H1 (cell line): ENCODE results near the gene ODAPH. TPM values are rescaled to one million over a fixed set of nuclear protein-coding genes. Genes with fewer than 3 reads are reported as not detected.

Experiments
- CTCF ChIA-PET: fragments of 300-600 bp; sonication (Branson Sonifier 250); formaldehyde crosslinking; loops from one replicate; lab custom pipeline; 2021; ENCODE audit not compliant: partially characterized antibody; lab: Charles Lee
- POLR2A ChIA-PET: fragments of 300-600 bp; sonication (Branson Sonifier 250); formaldehyde crosslinking; loops from one replicate; lab custom pipeline; 2021; ENCODE audit warnings: inconsistent platforms; ENCODE audit not compliant: partially characterized antibody; lab: Charles Lee
- DNase-seq, 2 experiments: peaks; one replicate each; pipeline versions ENCODE4 v3.0.0 to v3.0.0-alpha.2; 2010 to 2022; ENCODE audit warnings: low spot score in 2 of 2, low read depth in 1 of 2, mixed read lengths in 1 of 2
- FAIRE-seq: peaks from 2 replicates; lab custom pipeline; 2011; peaks lifted over from hg19 to GRCh38; lab: Jason Lieb, UNC
- H2AFZ ChIP-seq: 2 replicates; pipeline ENCODE4 v1.8.1; 2012; ENCODE audit warnings: low read length, inconsistent platforms
- H2AK5ac ChIP-seq: 2 replicates; pipeline ENCODE4 v1.6.1; 2013; ENCODE audit warnings: low read depth, low read length
- H2BK120ac ChIP-seq: replicated peaks from 2 replicates; pipeline ENCODE3; 2013; ENCODE audit warnings: low read depth, low read length, inconsistent platforms
- H2BK12ac ChIP-seq: 2 replicates; pipeline ENCODE4 v1.6.1; 2013; ENCODE audit warnings: low read depth, low read length
- H2BK15ac ChIP-seq: 2 replicates; pipeline ENCODE4 v1.6.1; 2013; ENCODE audit warnings: low read length
- H2BK20ac ChIP-seq: 2 replicates; pipeline ENCODE4 v1.6.1; 2013; ENCODE audit warnings: low read length
- H2BK5ac ChIP-seq: 2 replicates; pipeline ENCODE4 v1.6.1; 2013; ENCODE audit warnings: low read depth, low read length
- H3K14ac ChIP-seq: 2 replicates; pipeline ENCODE4 v1.6.1; 2013; ENCODE audit warnings: inconsistent platforms; ENCODE audit not compliant: insufficient read length
- H3K18ac ChIP-seq: 2 replicates; pipeline ENCODE4 v1.6.1; 2013; ENCODE audit warnings: low read length; ENCODE audit errors: extremely low read depth
- H3K23ac ChIP-seq: 2 replicates; pipeline ENCODE4 v1.6.1; 2013; ENCODE audit warnings: inconsistent platforms; ENCODE audit not compliant: insufficient read length
- H3K23me2 ChIP-seq: 2 replicates; pipeline ENCODE4 v1.6.1; 2013; ENCODE audit warnings: low read depth, low read length
- H3K27ac ChIP-seq: 2 replicates; pipeline ENCODE4 v1.6.1; 2011; ENCODE audit warnings: low read depth, low read length, inconsistent platforms
- H3K27me3 ChIP-seq, 4 experiments: replicated peaks in 1 of 4; 1 replicate in 1 of 4; 2 replicates in 3 of 4; pipeline versions ENCODE4 v1.6.1 to v1.8.1; 2011 to 2013; ENCODE audit warnings: low read length in 3 of 4, mild to moderate bottlenecking in 3 of 4, inconsistent platforms in 2 of 4, mixed read lengths in 2 of 4, moderate library complexity in 1 of 4; ENCODE audit not compliant: control insufficient read depth in 3 of 4, insufficient read depth in 3 of 4; ENCODE audit errors: extremely low read depth in 1 of 4
- H3K36me3 ChIP-seq, 4 experiments: 2 replicates each; pipeline versions ENCODE4 v1.6.1 to v1.8.1; 2011 to 2013; ENCODE audit warnings: mild to moderate bottlenecking in 4 of 4, low read length in 3 of 4, moderate library complexity in 2 of 4, control low read depth in 1 of 4, inconsistent platforms in 1 of 4; ENCODE audit not compliant: insufficient read depth in 4 of 4, control insufficient read depth in 2 of 4
- H3K4ac ChIP-seq: replicated peaks from 2 replicates; pipeline ENCODE3; 2013; ENCODE audit warnings: low read length, low read depth, mixed read lengths, inconsistent platforms; ENCODE audit not compliant: insufficient read length
- H3K4me1 ChIP-seq, 4 experiments: replicated peaks in 1 of 4; 1 replicate in 1 of 4; 2 replicates in 3 of 4; pipeline versions ENCODE4 v1.6.1 to v1.8.1; 2011 to 2013; ENCODE audit warnings: low read length in 3 of 4, inconsistent platforms in 2 of 4, mixed read lengths in 1 of 4; ENCODE audit not compliant: insufficient read depth in 4 of 4, control insufficient read depth in 3 of 4
- H3K4me2 ChIP-seq, 2 experiments: 2 replicates each; pipeline versions ENCODE4 v1.6.1 to v1.8.1; 2011 to 2013; ENCODE audit warnings: low read depth in 2 of 2, low read length in 2 of 2, control low read depth in 1 of 2, inconsistent platforms in 1 of 2, mild to moderate bottlenecking in 1 of 2; ENCODE audit not compliant: insufficient read depth in 1 of 2
- H3K4me3 ChIP-seq, 4 experiments: fragments of 200-600, 300-600 bp in 1 of 4; sonication (generic), shearing (Covaris generic), sonication (Bioruptor Twin) in 1 of 4; 2 replicates each; pipeline versions ENCODE4 v1.5.1 to v1.8.1; 2011 to 2016; ENCODE audit warnings: low read length in 4 of 4, low read depth in 3 of 4, control low read depth in 2 of 4, inconsistent platforms in 2 of 4, mild to moderate bottlenecking in 2 of 4, mixed read lengths in 1 of 4, moderate library complexity in 1 of 4; ENCODE audit not compliant: insufficient read depth in 2 of 4; ENCODE audit errors: extremely low read depth in 1 of 4
- H3K56ac ChIP-seq: replicated peaks from 2 replicates; pipeline ENCODE3; 2013; ENCODE audit warnings: low read depth, mild to moderate bottlenecking, mixed read lengths, low read length, inconsistent platforms; ENCODE audit not compliant: insufficient read length
- H3K79me1 ChIP-seq: 2 replicates; pipeline ENCODE4 v1.6.1; 2013; ENCODE audit warnings: low read depth, low read length, control low read depth
- H3K79me2 ChIP-seq, 2 experiments: 2 replicates each; pipeline versions ENCODE4 v1.6.1 to v1.8.1; 2012 to 2013; ENCODE audit warnings: low read length in 2 of 2, mild to moderate bottlenecking in 2 of 2, inconsistent platforms in 1 of 2; ENCODE audit not compliant: insufficient read depth in 2 of 2, control insufficient read depth in 1 of 2
- H3K9ac ChIP-seq, 4 experiments: replicated peaks in 1 of 4; 1 replicate in 1 of 4; 2 replicates in 3 of 4; pipeline versions ENCODE4 v1.6.1 to v1.8.1; 2011 to 2013; ENCODE audit warnings: low read depth in 3 of 4, low read length in 3 of 4, control low read depth in 2 of 4, mild to moderate bottlenecking in 2 of 4, moderate library complexity in 2 of 4, inconsistent platforms in 1 of 4; ENCODE audit errors: extremely low read depth in 1 of 4
- H3K9me3 ChIP-seq, 2 experiments: 2 replicates each; pipeline versions ENCODE4 v1.6.1 to v1.8.1; 2012 to 2013; ENCODE audit warnings: mild to moderate bottlenecking in 2 of 2, moderate library complexity in 2 of 2, control low read depth in 1 of 2, inconsistent platforms in 1 of 2, low read depth in 1 of 2, low read length in 1 of 2, mixed read lengths in 1 of 2; ENCODE audit not compliant: insufficient read depth in 2 of 2
- H4K20me1 ChIP-seq, 2 experiments: replicated peaks in 1 of 2; 2 replicates each; pipeline versions ENCODE3 to v1.8.1; 2011 to 2013; ENCODE audit warnings: inconsistent platforms in 2 of 2, low read length in 2 of 2, mild to moderate bottlenecking in 1 of 2; ENCODE audit not compliant: insufficient read depth in 2 of 2, control insufficient read depth in 1 of 2
- H4K5ac ChIP-seq: 2 replicates; pipeline ENCODE4 v1.6.1; 2013; ENCODE audit warnings: low read length, low read depth, mixed read lengths, inconsistent platforms; ENCODE audit not compliant: insufficient read length
- H4K8ac ChIP-seq: 2 replicates; pipeline ENCODE4 v1.8.0; 2013; ENCODE audit warnings: mild to moderate bottlenecking, moderate library complexity, low read length, inconsistent platforms; ENCODE audit not compliant: insufficient read depth; ENCODE audit errors: extremely low read depth
- H4K91ac ChIP-seq: replicated peaks from 2 replicates; pipeline ENCODE3; 2013; ENCODE audit warnings: low read length, mixed read lengths, inconsistent platforms; ENCODE audit not compliant: insufficient read length
- ATF3 ChIP-seq: IDR thresholded peaks from 2 replicates; pipeline ENCODE4 v1.6.1; 2011; ENCODE audit warnings: low read depth, mild to moderate bottlenecking, low read length; ENCODE audit not compliant: insufficient read depth
- BACH1 ChIP-seq: IDR thresholded peaks from 2 replicates; pipeline ENCODE4 v1.6.1; 2012; ENCODE audit warnings: low read length, improper control_type of control experiment
- CBX8 ChIP-seq: fragments of 300-800, 300-1000 bp; sonication (generic); IDR thresholded peaks from 2 replicates; pipeline ENCODE4 v1.7.1; 2016; ENCODE audit warnings: low read depth, low read length, borderline replicate concordance
- CEBPB ChIP-seq: IDR thresholded peaks from 2 replicates; pipeline ENCODE4 v1.6.1; 2012; ENCODE audit warnings: low read depth, low read length
- EGR1 ChIP-seq: IDR thresholded peaks from 2 replicates; pipeline ENCODE4 v1.6.1; 2011; ENCODE audit warnings: low read depth, low read length, borderline replicate concordance
- FOSL1 ChIP-seq: IDR thresholded peaks from 2 replicates; pipeline ENCODE4 v1.6.1; 2011; ENCODE audit warnings: mild to moderate bottlenecking, low read depth, low read length, moderate library complexity; ENCODE audit not compliant: insufficient read depth
- HDAC2 ChIP-seq, 2 experiments: fragments of 300-600 bp in 1 of 2; sonication (generic) in 1 of 2; IDR thresholded peaks; 2 replicates each; pipeline ENCODE4 v1.6.1; 2011 to 2012; ENCODE audit warnings: low read depth in 2 of 2, low read length in 2 of 2, mild to moderate bottlenecking in 2 of 2, moderate library complexity in 2 of 2, borderline replicate concordance in 1 of 2, inconsistent platforms in 1 of 2
- POU5F1 ChIP-seq: IDR thresholded peaks from 2 replicates; pipeline ENCODE4 v1.6.1; 2011; ENCODE audit warnings: low read depth, mild to moderate bottlenecking, low read length, moderate library complexity
- RAD21 ChIP-seq, 2 experiments: IDR thresholded peaks in 1 of 2; conservative IDR thresholded peaks in 1 of 2; 2 replicates each; pipeline ENCODE4 v1.6.1; 2011; ENCODE audit warnings: low read depth in 2 of 2, low read length in 2 of 2, improper control_type of control experiment in 1 of 2, inconsistent platforms in 1 of 2, mild to moderate bottlenecking in 1 of 2, moderate library complexity in 1 of 2
- RNF2 ChIP-seq: fragments of 200-900, 300-1000 bp; sonication (generic); IDR thresholded peaks from 2 replicates; pipeline ENCODE4 v1.7.1; 2016; ENCODE audit warnings: borderline replicate concordance, low read depth, mild to moderate bottlenecking, antibody characterized with exemption, low read length; ENCODE audit not compliant: poor library complexity, severe bottlenecking; ENCODE audit errors: missing control alignments
- SIN3A ChIP-seq, 2 experiments: IDR thresholded peaks in 1 of 2; conservative IDR thresholded peaks in 1 of 2; 2 replicates each; pipeline ENCODE4 v1.6.1; 2011 to 2012; ENCODE audit warnings: low read length in 2 of 2, improper control_type of control experiment in 1 of 2, low read depth in 1 of 2, mild to moderate bottlenecking in 1 of 2
- SIX5 ChIP-seq: IDR thresholded peaks from 2 replicates; pipeline ENCODE4 v1.6.1; 2011; ENCODE audit warnings: mild to moderate bottlenecking, low read depth, low read length
- WGBS, 2 experiments: shearing (Covaris generic) in 1 of 2; methylation state at CpG; one replicate each; pipeline versions ENCODE4 v1.1.6 to v1.1.7; 2013 to 2015; ENCODE audit warnings: low lambda C conversion rate in 2 of 2, mixed read lengths in 2 of 2, inconsistent platforms in 1 of 2, low coverage in 1 of 2, missing lambda C conversion rate in 1 of 2; ENCODE audit not compliant: insufficient replicate concordance in 2 of 2, insufficient coverage in 1 of 2, insufficient read length in 1 of 2; ENCODE audit errors: extremely low coverage in 1 of 2, missing lambda C conversion rate in 1 of 2; 5-methylcytosine and 5-hydroxymethylcytosine counted together
- polyA plus RNA-seq, 7 experiments: library from polyadenylated mRNA; depleted of rRNA in 3 of 7; stranded (reverse) in 5 of 7; unstranded in 2 of 7; fragments of >200 nt in 5 of 7; fragments of 200-250 nt in 2 of 7; gene quantifications; 1 replicate in 5 of 7; 2 replicates in 1 of 7; 4 replicates in 1 of 7; pipeline versions ENCODE4 v1.2.1 to v1.2.3, GENCODE V29; 2011 to 2013; ENCODE audit warnings: missing spikeins in 2 of 7, mixed read lengths in 2 of 7
- total RNA-seq: library from RNA; stranded (reverse); fragmentation: NEBNext Ultra II Directional; extraction: Animal tissue kit (Norgen Biotek cat#: 25700); gene quantifications from 2 replicates; pipeline ENCODE4 v1.2.1, GENCODE V29; 2021

The ODAPH gene
- total and polyA plus RNA-seq, 2 of the 8 experiments (the other 6 are each of a cell fraction or from before 2014, with no cell fraction given): not detected

GRCh38 chr4:75557696-75558095 is 1.8 kb downstream of the ODAPH start:
- Histone ChIP-seq H2BK15ac (no peak overlapping the region), H3K23ac (no peak overlapping the region), H2AFZ (no peak overlapping the region), H3K79me2 (no peaks in the 10 kb centered on the region), H3K4ac (no peak overlapping the region), H2BK120ac (no peak overlapping the region), H4K8ac (no peak overlapping the region), H3K9ac (no peak overlapping the region), H2BK12ac (no peak overlapping the region), H2AK5ac (no peak overlapping the region), H3K23me2 (no peaks in the 10 kb centered on the region; the same call in 1 of the 2 replicates), H3K79me1 (no peaks in the 10 kb centered on the region), H3K36me3 (no peaks in the 10 kb centered on the region), H2BK5ac (no peak overlapping the region), H3K18ac (no peak overlapping the region), H3K56ac (no peak overlapping the region), H3K27me3 (no peaks in the 10 kb centered on the region), H3K4me1 (peaks cover 0 to 5% (median 3%) of the 10 kb centered on the region in 4 experiments; a peak in 2 of 7 replicates), H4K5ac (no peak overlapping the region), H3K4me2 (no peak overlapping the region), H3K14ac (no peak overlapping the region), H4K91ac (no peak overlapping the region), H4K20me1 (no peaks in the 10 kb centered on the region), H3K4me3 (no peak overlapping the region), H2BK20ac (peak overlapping the region; percentile 69; the same call in 1 of the 2 replicates), H3K9me3 (no peaks in the 10 kb centered on the region), H3K27ac (no peak overlapping the region)
- DNase-seq (no peak), FAIRE-seq (no peak)
- ChIA-PET POLR2A (no interaction called here), CTCF (interaction anchor here (0.9 to 2.6 kb wide), 5 partner anchors 11 to 358 kb away, joined by 3 to 11 read pairs (median 4); no protein-coding TSS in a partner anchor)
- WGBS, 2 experiments: 89% methylated on average over 8 of the region's 8 CpGs; no CpG with 5 or more reads in 1 of the 2 experiments
- no peak for TF ChIP-seq SIX5
- TF ChIP-seq BACH1: no peak
- TF ChIP-seq FOSL1: no peak
- no peak for TF ChIP-seq HDAC2 (IDR thresholded peaks at IDR 0.05; ENCODE audit: borderline replicate concordance in 1 of 2, low read depth in 2 of 2, low read length in 2 of 2)
- TF ChIP-seq SIN3A (conservative IDR thresholded peaks at IDR 0.05 in 1 of 2, IDR thresholded peaks at IDR 0.05 in 1 of 2; ENCODE audit: low read depth in 1 of 2, low read length in 2 of 2): no peak
- no peak for TF ChIP-seq CEBPB
- TF ChIP-seq CBX8: no peak
- TF ChIP-seq POU5F1: no peak
- TF ChIP-seq RAD21 (IDR thresholded peaks at IDR 0.05 in 1 of 2, conservative IDR thresholded peaks at IDR 0.05 in 1 of 2; ENCODE audit: low read depth in 2 of 2, low read length in 2 of 2): no peak
- no peak for TF ChIP-seq RNF2
- no peak for TF ChIP-seq EGR1
- TF ChIP-seq ATF3: no peak
